GM23248 (cell line): ENCODE results near the gene ZNF567.

Experiments
- EZH2 ChIP-seq: fragments of 200-600 bp; sonication (generic); IDR thresholded peaks from 2 replicates; pipeline ENCODE4 v1.6.1; 2018; ENCODE audit warnings: antibody characterized with exemption, mild to moderate bottlenecking; ENCODE audit not compliant: insufficient read depth, poor library complexity, severe bottlenecking
- EZH2phosphoT487 ChIP-seq: fragments of 200-600 bp; sonication (generic); IDR thresholded peaks from 2 replicates; pipeline ENCODE4 v1.6.1; 2018; ENCODE audit warnings: antibody characterized with exemption, moderate library complexity, mild to moderate bottlenecking, low read depth; ENCODE audit not compliant: insufficient read depth

- TF ChIP-seq EZH2 (no peak), EZH2phosphoT487 (no peak)
Measured at GRCh38 chr19:36686365-36687213, 823 bp upstream of the ZNF567 start.
